Prostate gland (tissue), 2 donors: ENCODE results near the gene DNM2.
A peak's percentile ranks its signal among the peaks of the same experiment; 100 is the strongest.

Source experiments
- POLR2A ChIP-seq: fragments of 450-650 bp; IDR thresholded peaks from one replicate; pipeline ENCODE4 v1.6.1; 2016; ENCODE audit warnings: antibody characterized with exemption, mild to moderate bottlenecking
- POLR2AphosphoS5 ChIP-seq: sonication (generic); formaldehyde crosslinking; IDR thresholded peaks from one replicate; pipeline ENCODE4 v1.6.1; 2017; ENCODE audit warnings: antibody characterized with exemption
- TF ChIP-seq, protein P1 (sequence below), 4 experiments: fragments of 200-600 bp in 2 of 4; fragments of 450-650 bp in 2 of 4; sonication (generic) in 2 of 4; IDR thresholded peaks; 1 replicate in 3 of 4; 2 replicates in 1 of 4; pipeline ENCODE4 v1.5.1; 2016 to 2019; ENCODE audit warnings: antibody characterized with exemption in 4 of 4, mild to moderate bottlenecking in 2 of 4, moderate library complexity in 2 of 4

DNA sequence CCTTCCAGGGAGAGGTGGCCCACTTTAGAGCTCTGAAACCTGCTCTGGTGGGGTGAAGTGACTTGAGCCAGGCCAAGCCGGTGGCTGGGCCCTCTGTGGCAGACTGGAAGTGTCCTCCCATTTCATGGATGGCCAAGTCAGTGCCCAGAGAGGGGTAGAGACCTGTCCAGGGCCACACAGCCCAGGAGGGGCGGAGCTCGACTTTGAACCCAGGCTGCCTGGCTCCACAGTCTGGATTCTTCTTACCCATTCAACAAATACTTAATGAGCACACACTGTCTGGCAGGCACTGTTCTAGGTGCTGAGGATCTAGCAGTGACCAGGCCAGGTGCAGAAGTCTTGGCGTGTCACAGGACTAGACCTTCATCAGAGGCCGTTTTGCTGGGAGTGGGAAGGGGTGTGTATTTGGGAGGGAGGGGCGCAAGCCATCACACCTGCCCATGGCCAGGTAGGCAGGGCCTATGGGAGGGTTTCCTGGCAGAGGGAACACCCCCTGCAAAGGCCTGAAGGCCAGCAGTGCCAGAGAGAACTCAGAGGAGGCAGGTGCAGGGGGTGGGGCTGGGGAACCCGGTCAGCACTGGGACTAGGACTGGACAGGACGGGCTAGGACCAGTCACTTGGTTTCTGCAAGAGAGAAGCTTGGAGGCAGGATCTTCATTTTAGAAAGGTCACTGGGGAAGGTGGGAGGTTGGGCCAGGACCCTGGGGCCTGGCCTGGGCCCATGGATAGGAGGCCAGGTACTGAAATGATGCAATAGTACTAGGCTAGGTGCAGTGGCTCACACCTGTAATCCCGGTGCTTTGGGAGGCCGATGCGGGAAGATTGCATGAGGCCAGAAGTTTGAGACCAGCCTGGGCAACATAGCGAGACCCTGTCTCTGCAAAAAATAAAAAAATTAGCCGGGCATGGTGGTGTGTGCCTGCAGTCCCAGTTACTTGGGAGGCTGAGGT, 31.8 kb downstream of the DNM2 start:
- TF ChIP-seq, protein P1, sequence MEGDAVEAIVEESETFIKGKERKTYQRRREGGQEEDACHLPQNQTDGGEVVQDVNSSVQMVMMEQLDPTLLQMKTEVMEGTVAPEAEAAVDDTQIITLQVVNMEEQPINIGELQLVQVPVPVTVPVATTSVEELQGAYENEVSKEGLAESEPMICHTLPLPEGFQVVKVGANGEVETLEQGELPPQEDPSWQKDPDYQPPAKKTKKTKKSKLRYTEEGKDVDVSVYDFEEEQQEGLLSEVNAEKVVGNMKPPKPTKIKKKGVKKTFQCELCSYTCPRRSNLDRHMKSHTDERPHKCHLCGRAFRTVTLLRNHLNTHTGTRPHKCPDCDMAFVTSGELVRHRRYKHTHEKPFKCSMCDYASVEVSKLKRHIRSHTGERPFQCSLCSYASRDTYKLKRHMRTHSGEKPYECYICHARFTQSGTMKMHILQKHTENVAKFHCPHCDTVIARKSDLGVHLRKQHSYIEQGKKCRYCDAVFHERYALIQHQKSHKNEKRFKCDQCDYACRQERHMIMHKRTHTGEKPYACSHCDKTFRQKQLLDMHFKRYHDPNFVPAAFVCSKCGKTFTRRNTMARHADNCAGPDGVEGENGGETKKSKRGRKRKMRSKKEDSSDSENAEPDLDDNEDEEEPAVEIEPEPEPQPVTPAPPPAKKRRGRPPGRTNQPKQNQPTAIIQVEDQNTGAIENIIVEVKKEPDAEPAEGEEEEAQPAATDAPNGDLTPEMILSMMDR (IDR thresholded peaks at IDR 0.05) = no peak
- TF ChIP-seq POLR2A (peak; percentile 21), POLR2AphosphoS5 (no peak)
